ENCODE measurements around the gene ZSCAN2.

DNA sequence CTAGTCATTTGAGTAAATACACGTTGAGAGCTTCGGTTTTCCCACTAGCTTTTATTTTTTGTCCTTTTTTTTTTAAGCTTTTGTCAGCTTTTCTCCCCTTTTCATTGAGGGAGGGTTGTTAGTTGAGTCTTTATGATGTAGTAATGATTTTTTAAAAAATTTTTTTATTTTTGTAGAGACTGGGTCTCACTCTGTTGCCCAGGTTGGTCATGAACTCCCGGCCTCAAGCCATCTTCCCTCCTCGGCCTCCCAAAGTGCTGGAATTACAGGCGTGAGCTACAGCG, 688 bp downstream of the ZSCAN2 start:
- TF ChIP-seq POLR2A (IDR thresholded peaks at IDR 0.05; ENCODE audit: low read depth, low read length) = no peak
- TF ChIP-seq SPI1 (IDR thresholded peaks at IDR 0.05; ENCODE audit: low read depth, low read length) = no peak
- TF ChIP-seq POU2F2 (IDR thresholded peaks at IDR 0.05; ENCODE audit: low read depth, low read length) = no peak
- TF ChIP-seq TAF1 (IDR thresholded peaks at IDR 0.05; ENCODE audit: low read depth, low read length) = no peak
- TF ChIP-seq POLR2AphosphoS5 (IDR thresholded peaks at IDR 0.05; ENCODE audit: low read depth, low read length) = no peak
- TF ChIP-seq PAX5 (IDR thresholded peaks at IDR 0.05; ENCODE audit: insufficient read depth, low read length, severe bottlenecking) = no peak
